Endothelial cell (in vitro differentiated cells): Measurements from ENCODE around the gene MCM7. TPM values are rescaled to one million over a fixed set of nuclear protein-coding genes. Genes with fewer than 3 reads are reported as not detected.
A peak's percentile ranks its signal among the peaks of the same experiment; 100 is the strongest.

Source experiments
- DNase-seq: peaks from one replicate; pipeline ENCODE4 v3.0.0; 2021; ENCODE audit warnings: low spot score
- H3K27ac Mint-ChIP-seq: one replicate; pipeline ENCODE4 v1.8.0; 2021; ENCODE audit warnings: mixed read lengths, inconsistent platforms; ENCODE audit not compliant: unreplicated experiment
- H3K27me3 Mint-ChIP-seq: one replicate; pipeline ENCODE4 v1.8.0; 2021; ENCODE audit warnings: mild to moderate bottlenecking, moderate library complexity, mixed read lengths, inconsistent platforms; ENCODE audit not compliant: unreplicated experiment
- H3K36me3 Mint-ChIP-seq: one replicate; pipeline ENCODE4 v1.8.0; 2021; ENCODE audit warnings: mild to moderate bottlenecking, low read depth, mixed read lengths, inconsistent platforms; ENCODE audit not compliant: unreplicated experiment
- H3K4me1 Mint-ChIP-seq: one replicate; pipeline ENCODE4 v1.8.0; 2021; ENCODE audit warnings: mild to moderate bottlenecking, mixed read lengths, inconsistent platforms; ENCODE audit not compliant: unreplicated experiment
- H3K4me3 Mint-ChIP-seq: one replicate; pipeline ENCODE4 v1.8.0; 2021; ENCODE audit warnings: mild to moderate bottlenecking, mixed read lengths, inconsistent platforms; ENCODE audit not compliant: unreplicated experiment
- H3K9me3 Mint-ChIP-seq: one replicate; pipeline ENCODE4 v1.8.0; 2021; ENCODE audit warnings: mixed read lengths, inconsistent platforms; ENCODE audit not compliant: unreplicated experiment
- total RNA-seq: library from RNA; stranded (reverse); fragmentation: NEBNext Ultra II Directional; extraction: Animal tissue kit (Norgen Biotek cat#: 25700); gene quantifications from one replicate; pipeline ENCODE4 v1.2.1, GENCODE V29; 2021; ENCODE audit not compliant: unreplicated experiment
- TF ChIP-seq, protein P1 (sequence below): fragments of 200-600 bp; sonication (generic); IDR thresholded peaks from one replicate; pipeline ENCODE4 v1.5.0; 2021; ENCODE audit warnings: antibody characterized with exemption; ENCODE audit not compliant: unreplicated experiment

The MCM7 gene
- total RNA-seq, 1 donor from 2014 or later, result 119 TPM

DNA sequence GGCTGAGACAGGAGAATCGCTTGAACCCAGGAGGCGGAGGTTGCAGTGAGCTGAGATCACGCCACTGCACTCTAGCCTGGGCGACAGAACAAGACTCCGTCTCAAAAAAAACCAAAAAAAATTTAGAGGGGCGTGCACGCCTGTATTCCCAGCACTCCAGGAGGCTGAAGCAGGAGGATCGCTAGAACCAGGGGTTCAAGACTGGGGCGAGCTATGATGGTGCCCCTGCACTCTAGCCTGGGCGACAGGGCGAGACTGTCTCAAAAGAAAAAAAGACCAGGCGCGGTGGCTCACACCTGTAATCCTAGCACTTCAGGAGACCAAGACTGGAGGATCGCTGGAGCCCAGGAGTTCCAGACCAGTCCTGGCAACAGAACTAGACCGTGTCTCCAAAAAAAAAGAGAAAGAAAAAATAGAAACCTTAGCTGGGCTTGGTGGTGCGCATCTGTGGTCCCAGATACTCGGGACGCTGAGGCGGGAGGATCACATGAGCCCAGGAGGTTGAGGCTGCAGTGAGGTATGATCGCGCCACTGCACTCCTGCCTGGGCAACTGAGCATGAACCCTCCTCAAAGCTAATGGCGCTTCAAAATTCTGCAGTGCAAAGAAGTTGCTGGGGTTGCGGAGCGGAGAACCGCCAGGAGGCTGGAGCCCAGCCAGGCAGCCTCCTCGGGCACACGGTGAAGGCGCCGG is 25.2 kb upstream of the MCM7 start:
- H3K9me3 Mint-ChIP-seq, result no peaks in the 10 kb centered on the region
- DNase-seq, result no peak
- peaks cover 6% of the 10 kb centered on the region for H3K27me3 Mint-ChIP-seq
- H3K36me3 Mint-ChIP-seq, result peaks cover 8% of the 10 kb centered on the region
- TF ChIP-seq, protein P1, sequence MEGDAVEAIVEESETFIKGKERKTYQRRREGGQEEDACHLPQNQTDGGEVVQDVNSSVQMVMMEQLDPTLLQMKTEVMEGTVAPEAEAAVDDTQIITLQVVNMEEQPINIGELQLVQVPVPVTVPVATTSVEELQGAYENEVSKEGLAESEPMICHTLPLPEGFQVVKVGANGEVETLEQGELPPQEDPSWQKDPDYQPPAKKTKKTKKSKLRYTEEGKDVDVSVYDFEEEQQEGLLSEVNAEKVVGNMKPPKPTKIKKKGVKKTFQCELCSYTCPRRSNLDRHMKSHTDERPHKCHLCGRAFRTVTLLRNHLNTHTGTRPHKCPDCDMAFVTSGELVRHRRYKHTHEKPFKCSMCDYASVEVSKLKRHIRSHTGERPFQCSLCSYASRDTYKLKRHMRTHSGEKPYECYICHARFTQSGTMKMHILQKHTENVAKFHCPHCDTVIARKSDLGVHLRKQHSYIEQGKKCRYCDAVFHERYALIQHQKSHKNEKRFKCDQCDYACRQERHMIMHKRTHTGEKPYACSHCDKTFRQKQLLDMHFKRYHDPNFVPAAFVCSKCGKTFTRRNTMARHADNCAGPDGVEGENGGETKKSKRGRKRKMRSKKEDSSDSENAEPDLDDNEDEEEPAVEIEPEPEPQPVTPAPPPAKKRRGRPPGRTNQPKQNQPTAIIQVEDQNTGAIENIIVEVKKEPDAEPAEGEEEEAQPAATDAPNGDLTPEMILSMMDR, result no peak
- H3K4me1 Mint-ChIP-seq, result peaks cover 19% of the 10 kb centered on the region
- peak overlapping the region; percentile 97 for H3K27ac Mint-ChIP-seq
- H3K4me3 Mint-ChIP-seq, result peak overlapping the region; percentile 99

- Mint-ChIP-seq H3K36me3 (peaks cover 8% of the 10 kb centered on the region), H3K4me1 (peaks cover 30% of the 10 kb centered on the region), H3K4me3 (no peak overlapping the region), H3K27ac (peak overlapping the region; percentile 9), H3K9me3 (no peaks in the 10 kb centered on the region), H3K27me3 (peaks cover 6% of the 10 kb centered on the region)
- DNase-seq, result no peak
- TF ChIP-seq, protein P1, result no peak
These were observed 23.4 kb upstream of the MCM7 start for GRCh38 chr7:100124301-100125230.

- no peak for DNase-seq
- TF ChIP-seq, protein P1, result no peak
- Mint-ChIP-seq H3K27me3 (peaks cover 6% of the 10 kb centered on the region), H3K4me3 (no peak overlapping the region), H3K4me1 (peaks cover 39% of the 10 kb centered on the region), H3K27ac (no peak overlapping the region), H3K36me3 (peaks cover 8% of the 10 kb centered on the region), H3K9me3 (no peaks in the 10 kb centered on the region)
These were observed 21.4 kb upstream of the MCM7 start for GRCh38 chr7:100122568-100122967.

GRCh38 chr7:100122067-100122466 is 20.9 kb upstream of the MCM7 start:
- Mint-ChIP-seq H3K27me3 (peaks cover 6% of the 10 kb centered on the region), H3K4me1 (peaks cover 39% of the 10 kb centered on the region), H3K9me3 (no peaks in the 10 kb centered on the region), H3K27ac (no peak overlapping the region), H3K36me3 (peaks cover 8% of the 10 kb centered on the region), H3K4me3 (no peak overlapping the region)
- DNase-seq, result no peak
- TF ChIP-seq, protein P1, result no peak

DNA sequence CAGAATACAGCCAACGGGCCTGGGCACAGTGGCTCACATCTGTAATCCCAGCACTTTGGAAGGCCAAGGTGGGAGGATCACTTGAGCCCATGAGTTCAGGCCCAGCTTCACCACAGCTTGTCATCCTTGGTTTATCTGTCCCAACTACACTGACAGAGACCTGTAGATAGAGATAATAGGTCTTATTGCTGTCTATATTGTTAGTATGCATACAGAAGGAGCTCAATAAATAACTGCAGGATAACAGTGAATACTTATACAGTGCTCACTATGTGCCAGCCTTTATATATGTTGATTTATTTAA is 19.5 kb upstream of the MCM7 start:
- H3K36me3 Mint-ChIP-seq, result peaks cover 13% of the 10 kb centered on the region
- TF ChIP-seq, protein P1, result no peak
- peak overlapping the region; percentile 96 for H3K27ac Mint-ChIP-seq
- peaks cover 9% of the 10 kb centered on the region for H3K27me3 Mint-ChIP-seq
- peaks cover 31% of the 10 kb centered on the region for H3K4me1 Mint-ChIP-seq
- no peak for DNase-seq
- no peaks in the 10 kb centered on the region for H3K9me3 Mint-ChIP-seq
- peak overlapping the region; percentile 99 for H3K4me3 Mint-ChIP-seq
